Activated T-helper 1 cell treated with anti-CD3 and anti-CD28 coated beads, Interleukin-12 subunit alpha, Interleukin-12 subunit beta, Interleukin-2, Interleukin-4 antibody, amounts not matched to agents 30 ng/mL and 10 ng/mL and 1 ng/mL, durations not matched to agents 14 hours and 24 hours and 36 hours (primary cell): Measurements from ENCODE around the gene CDH22. TPM values are rescaled to one million over a fixed set of nuclear protein-coding genes. Genes with fewer than 3 reads are reported as not detected.

Source experiments
- DNase-seq: peaks from one replicate; pipeline ENCODE4 v3.0.0; 2021; ENCODE audit warnings: low spot score
- H3K27ac Mint-ChIP-seq: one replicate; pipeline ENCODE4 v1.8.0; 2021; ENCODE audit warnings: mild to moderate bottlenecking, mixed read lengths
- H3K27me3 Mint-ChIP-seq: one replicate; pipeline ENCODE4 v1.8.0; 2022; ENCODE audit warnings: mild to moderate bottlenecking, moderate library complexity, mixed read lengths; ENCODE audit not compliant: insufficient read depth
- H3K36me3 Mint-ChIP-seq: one replicate; pipeline ENCODE4 v1.8.0; 2021; ENCODE audit warnings: low read depth, mixed read lengths
- H3K4me1 Mint-ChIP-seq: one replicate; pipeline ENCODE4 v1.8.0; 2021; ENCODE audit warnings: low read depth, mixed read lengths
- H3K4me3 Mint-ChIP-seq: one replicate; pipeline ENCODE4 v1.8.0; 2021; ENCODE audit warnings: mild to moderate bottlenecking, moderate library complexity, mixed read lengths
- H3K9me3 Mint-ChIP-seq: one replicate; pipeline ENCODE4 v1.8.0; 2021; ENCODE audit warnings: mixed read lengths
- intact Hi-C: fragments of 100-400 bp; cut with micrococcal nuclease; formaldehyde crosslinking; loops from one replicate; pipeline ENCODE4 v1.15.1; 2024
- total RNA-seq: library from RNA; stranded (reverse); gene quantifications from 2 replicates; pipeline ENCODE4 v1.2.3, GENCODE V29; 2022

Gene CDH22
- total RNA-seq, 1 donor from 2014 or later = not detected

DNA sequence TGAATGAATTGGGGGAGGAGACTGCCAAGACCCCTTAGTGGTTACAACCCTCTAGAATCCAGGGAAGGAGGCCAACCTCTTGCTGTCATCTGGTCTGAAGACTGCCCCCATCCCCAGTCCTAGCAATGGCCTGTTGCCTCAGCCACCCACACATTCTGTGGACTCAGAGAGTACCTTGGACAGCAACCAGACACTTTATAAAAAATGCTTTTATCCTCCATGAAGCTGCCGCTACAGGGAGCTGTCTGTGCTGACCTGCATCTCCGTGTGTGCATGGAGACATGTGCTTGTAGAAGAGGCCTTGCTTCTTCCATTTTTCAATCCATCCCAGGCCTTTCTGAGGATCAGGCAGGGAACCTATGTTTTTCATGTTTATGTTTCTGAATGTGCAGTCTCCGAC lies 15.2 kb downstream of the CDH22 start:
- H3K27me3 Mint-ChIP-seq = peaks cover 12% of the 10 kb centered on the region
- no peak overlapping the region for H3K27ac Mint-ChIP-seq
- H3K4me1 Mint-ChIP-seq = no peaks in the 10 kb centered on the region
- DNase-seq = no peak
- H3K9me3 Mint-ChIP-seq = no peaks in the 10 kb centered on the region
- no peaks in the 10 kb centered on the region for H3K36me3 Mint-ChIP-seq
- no peak overlapping the region for H3K4me3 Mint-ChIP-seq
- intact Hi-C loops = no loop called here

DNA sequence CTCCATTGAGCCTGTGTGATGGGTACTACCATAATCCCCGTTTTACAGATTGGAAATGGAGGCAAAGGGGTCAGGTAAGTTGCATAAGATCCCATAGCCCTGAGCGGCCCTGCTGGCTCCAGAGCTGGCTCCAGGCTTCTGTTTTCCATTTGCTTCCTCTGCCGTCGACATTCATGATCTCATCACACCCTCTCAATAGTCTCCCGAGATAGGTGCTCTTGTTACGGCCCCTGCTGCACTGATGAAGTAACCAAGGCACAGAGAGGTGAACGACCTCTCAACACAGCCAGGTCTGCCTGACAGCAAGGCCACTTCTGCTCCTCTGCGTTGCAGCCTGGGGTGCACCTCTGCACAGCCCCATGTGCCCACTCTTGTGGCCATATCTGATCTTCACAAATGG lies 16.9 kb downstream of the CDH22 start:
- no peak overlapping the region for H3K27ac Mint-ChIP-seq
- no peaks in the 10 kb centered on the region for H3K4me1 Mint-ChIP-seq
- no peak for DNase-seq
- H3K9me3 Mint-ChIP-seq = no peaks in the 10 kb centered on the region
- intact Hi-C loops = no loop called here
- H3K36me3 Mint-ChIP-seq = no peaks in the 10 kb centered on the region
- H3K27me3 Mint-ChIP-seq = peaks cover 9% of the 10 kb centered on the region
- no peak overlapping the region for H3K4me3 Mint-ChIP-seq

DNA sequence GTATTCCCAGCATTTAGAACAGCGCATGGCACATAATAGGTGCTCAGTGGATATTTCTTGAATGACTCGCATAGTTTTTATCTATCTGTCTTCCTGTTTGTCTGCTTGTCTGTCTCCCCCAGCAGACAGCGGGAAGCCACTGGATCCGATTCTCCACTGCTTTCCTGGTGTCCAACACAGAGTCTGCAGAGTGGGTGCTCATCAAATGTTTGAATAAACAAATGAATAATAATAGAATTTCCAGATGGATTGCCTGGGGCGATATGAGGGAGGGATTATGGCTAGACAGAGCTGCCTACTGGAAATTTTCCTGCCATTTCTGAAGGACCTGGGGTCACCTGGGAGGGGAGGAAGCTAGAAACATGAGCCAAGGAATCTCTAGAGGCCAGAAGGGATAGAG lies 18.9 kb downstream of the CDH22 start:
- Mint-ChIP-seq H3K36me3 (no peaks in the 10 kb centered on the region), H3K27ac (no peak overlapping the region), H3K4me3 (no peak overlapping the region), H3K9me3 (no peaks in the 10 kb centered on the region), H3K4me1 (no peaks in the 10 kb centered on the region), H3K27me3 (peaks cover 6% of the 10 kb centered on the region)
- intact Hi-C loops = no loop called here
- no peak for DNase-seq

DNA sequence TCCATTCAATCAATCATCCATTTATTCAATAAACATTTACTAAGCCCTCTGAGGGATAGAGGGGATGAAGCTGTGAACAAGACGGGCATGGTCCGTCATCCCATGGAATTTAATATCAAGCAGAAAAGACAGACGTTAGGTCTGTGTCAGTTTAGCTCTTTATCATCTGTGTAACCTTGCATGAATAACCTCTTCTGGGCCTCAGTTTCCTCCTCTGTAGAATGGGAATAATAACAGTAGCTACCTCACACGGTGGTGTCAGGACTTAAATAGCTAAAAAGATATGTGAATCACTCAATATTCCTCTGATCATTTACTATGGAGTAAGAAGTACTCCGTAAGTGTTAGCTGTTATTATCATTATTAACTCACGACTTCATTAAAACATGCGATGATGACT lies 21.3 kb downstream of the CDH22 start:
- peaks cover 4% of the 10 kb centered on the region for H3K27me3 Mint-ChIP-seq

DNA sequence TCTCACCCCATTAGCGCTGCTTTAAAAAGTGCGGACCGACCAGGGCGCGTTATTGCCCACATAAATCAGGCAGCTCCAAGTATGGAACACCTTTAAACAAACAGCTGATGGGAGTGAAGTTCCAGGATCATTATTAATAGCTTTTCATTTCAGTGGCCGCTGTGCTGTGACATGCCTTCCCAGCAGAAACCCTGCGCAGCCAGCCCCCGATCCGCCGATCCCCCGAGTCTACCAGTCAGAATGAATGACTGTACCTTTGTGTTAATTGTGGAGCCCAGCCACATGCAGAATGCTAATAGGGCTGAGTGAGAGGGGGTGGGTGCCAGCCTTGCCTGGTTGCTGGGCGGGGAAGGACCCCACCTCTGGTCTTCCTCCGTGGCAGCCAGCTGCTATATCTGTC lies 21.9 kb downstream of the CDH22 start:
- Mint-ChIP-seq H3K36me3 (no peaks in the 10 kb centered on the region), H3K27me3 (peaks cover 2% of the 10 kb centered on the region), H3K27ac (no peak overlapping the region), H3K4me3 (no peak overlapping the region), H3K9me3 (no peaks in the 10 kb centered on the region), H3K4me1 (no peaks in the 10 kb centered on the region)
- intact Hi-C loops = no loop called here
- DNase-seq = no peak

More for the DNA sequence above, 21.3 kb downstream of the CDH22 start:
- no peak overlapping the region for H3K27ac Mint-ChIP-seq
- H3K9me3 Mint-ChIP-seq = no peaks in the 10 kb centered on the region
- no peaks in the 10 kb centered on the region for H3K4me1 Mint-ChIP-seq
- intact Hi-C loops = no loop called here
- H3K4me3 Mint-ChIP-seq = no peak overlapping the region
- no peak for DNase-seq
- no peaks in the 10 kb centered on the region for H3K36me3 Mint-ChIP-seq

DNA sequence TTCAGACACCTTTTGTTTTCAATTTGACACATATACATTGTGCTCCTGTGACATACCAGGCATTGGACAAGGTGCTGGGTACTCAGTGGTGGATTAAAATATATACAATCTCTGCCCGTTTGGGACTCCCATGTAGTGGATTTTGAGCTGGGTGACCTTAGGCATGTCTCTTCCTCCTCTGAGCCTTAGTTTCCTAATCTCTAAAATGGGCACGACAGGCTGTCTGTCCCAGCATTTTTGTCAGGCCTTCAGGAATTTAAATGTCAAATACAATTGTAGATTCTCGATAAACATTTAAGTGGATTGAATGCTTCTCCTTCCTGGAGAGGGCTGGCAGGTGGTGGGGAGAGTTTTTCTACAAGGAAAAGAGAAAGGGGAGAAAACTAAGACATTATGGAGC lies 22.6 kb downstream of the CDH22 start:
- H3K4me1 Mint-ChIP-seq = no peaks in the 10 kb centered on the region
- H3K36me3 Mint-ChIP-seq = no peaks in the 10 kb centered on the region
- intact Hi-C loops = no loop called here
- H3K4me3 Mint-ChIP-seq = no peak overlapping the region
- no peak overlapping the region for H3K27ac Mint-ChIP-seq
- H3K27me3 Mint-ChIP-seq = peaks cover 2% of the 10 kb centered on the region
- DNase-seq = no peak
- H3K9me3 Mint-ChIP-seq = no peaks in the 10 kb centered on the region

DNA sequence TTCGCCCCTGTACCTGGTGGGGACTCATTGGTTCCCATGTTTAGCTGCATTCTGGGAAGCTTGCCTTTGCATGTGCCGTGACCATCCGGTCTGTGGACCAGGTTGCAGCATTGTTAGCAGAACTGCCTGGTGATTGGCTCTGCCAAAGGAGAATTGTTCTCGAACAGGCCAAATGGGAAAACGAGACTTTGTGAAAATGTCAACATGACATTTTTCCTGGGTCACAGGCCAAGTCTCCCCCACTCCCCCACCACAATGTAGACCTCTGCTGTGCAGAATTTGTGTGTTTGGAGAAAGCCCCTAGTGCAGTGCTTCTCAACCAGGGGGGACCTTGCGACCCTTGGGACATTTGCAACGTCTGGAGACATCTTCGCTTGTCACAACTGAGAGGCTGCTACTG lies 23.2 kb downstream of the CDH22 start:
- Mint-ChIP-seq H3K9me3 (no peaks in the 10 kb centered on the region), H3K36me3 (no peaks in the 10 kb centered on the region), H3K4me3 (no peak overlapping the region), H3K27me3 (peaks cover 2% of the 10 kb centered on the region), H3K4me1 (no peaks in the 10 kb centered on the region), H3K27ac (no peak overlapping the region)
- intact Hi-C loops = no loop called here
- no peak for DNase-seq

DNA sequence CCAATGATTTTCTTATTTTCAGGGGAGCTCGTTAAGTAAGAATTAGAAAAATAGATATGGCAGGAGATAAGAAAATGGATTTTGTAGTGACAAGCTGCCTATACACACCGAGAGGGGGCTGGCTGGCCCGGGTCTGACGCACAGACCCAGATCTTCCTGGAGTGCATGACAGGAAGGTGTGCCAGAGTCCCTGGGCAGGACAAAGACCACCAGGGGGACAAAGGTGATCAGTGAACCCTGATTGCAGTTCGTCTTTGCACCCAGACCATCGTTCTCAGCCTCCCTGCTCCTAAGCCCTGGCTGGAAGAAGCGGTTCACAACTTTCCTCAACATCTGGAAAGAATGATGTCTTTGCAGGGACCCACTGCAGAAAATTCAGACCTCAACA lies 24.3 kb downstream of the CDH22 start:
- Mint-ChIP-seq H3K36me3 (no peaks in the 10 kb centered on the region), H3K27ac (no peak overlapping the region), H3K9me3 (no peaks in the 10 kb centered on the region), H3K27me3 (peaks cover 2% of the 10 kb centered on the region), H3K4me3 (no peak overlapping the region), H3K4me1 (no peaks in the 10 kb centered on the region)
- no peak for DNase-seq
- intact Hi-C loops = no loop called here

DNA sequence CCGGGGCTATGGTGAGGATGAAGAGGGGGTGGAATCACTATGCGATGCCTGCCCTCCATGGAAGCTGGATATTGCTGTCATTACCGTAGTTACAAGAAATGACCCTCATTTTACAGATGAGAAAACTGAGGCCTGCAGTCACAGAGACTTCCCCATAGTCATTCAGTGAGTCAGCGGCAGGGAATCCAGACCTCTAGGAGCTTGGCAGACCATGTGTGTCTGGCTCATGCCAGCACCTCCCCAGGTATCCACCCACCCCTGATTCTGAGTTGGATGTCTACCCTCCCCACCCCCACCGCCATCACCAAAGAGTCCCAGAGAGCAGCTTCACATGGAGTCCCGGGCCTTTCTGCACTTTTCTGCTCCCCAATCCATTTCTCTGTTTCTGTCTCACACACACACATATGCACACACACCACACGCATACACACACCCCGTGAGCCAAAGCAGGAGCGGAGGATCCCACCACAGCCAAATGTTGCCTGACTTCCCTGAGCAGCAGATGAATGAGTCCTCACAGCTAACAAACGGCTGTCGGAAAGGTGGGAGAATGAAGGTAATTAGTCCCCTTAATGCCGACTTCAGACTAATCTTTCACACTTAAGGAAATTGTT lies 24.8 kb downstream of the CDH22 start:
- no peak for DNase-seq

DNA sequence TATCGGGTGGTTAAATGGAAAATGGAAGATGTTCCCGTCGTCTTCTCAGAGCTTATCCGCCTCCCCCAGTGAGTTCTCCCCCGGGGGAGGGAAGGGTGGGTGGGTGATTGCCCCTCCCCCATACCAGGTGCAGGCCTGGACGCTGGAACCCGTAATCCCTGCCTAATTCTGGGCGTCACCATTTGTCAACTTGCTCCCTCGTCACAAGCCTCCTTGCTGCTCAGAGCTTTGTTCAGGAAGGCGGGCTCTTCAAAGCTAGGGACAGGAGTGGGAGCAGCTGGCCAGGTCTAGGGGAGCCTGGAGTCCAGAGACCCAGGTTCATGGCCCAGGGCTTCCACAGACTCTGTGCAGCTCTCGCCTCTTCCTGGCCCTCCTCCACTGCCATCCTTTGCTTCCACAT lies 25.6 kb downstream of the CDH22 start:
- Mint-ChIP-seq H3K9me3 (no peaks in the 10 kb centered on the region), H3K36me3 (no peaks in the 10 kb centered on the region), H3K4me1 (no peaks in the 10 kb centered on the region), H3K27me3 (peaks cover 3% of the 10 kb centered on the region), H3K27ac (no peak overlapping the region), H3K4me3 (no peak overlapping the region)
- DNase-seq = no peak
- intact Hi-C loops = no loop called here

More for the DNA sequence above, 24.8 kb downstream of the CDH22 start:
- Mint-ChIP-seq H3K9me3 (no peaks in the 10 kb centered on the region), H3K4me3 (no peak overlapping the region), H3K4me1 (no peaks in the 10 kb centered on the region), H3K27me3 (peaks cover 2% of the 10 kb centered on the region), H3K27ac (no peak overlapping the region), H3K36me3 (no peaks in the 10 kb centered on the region)
- intact Hi-C loops = no loop called here

DNA sequence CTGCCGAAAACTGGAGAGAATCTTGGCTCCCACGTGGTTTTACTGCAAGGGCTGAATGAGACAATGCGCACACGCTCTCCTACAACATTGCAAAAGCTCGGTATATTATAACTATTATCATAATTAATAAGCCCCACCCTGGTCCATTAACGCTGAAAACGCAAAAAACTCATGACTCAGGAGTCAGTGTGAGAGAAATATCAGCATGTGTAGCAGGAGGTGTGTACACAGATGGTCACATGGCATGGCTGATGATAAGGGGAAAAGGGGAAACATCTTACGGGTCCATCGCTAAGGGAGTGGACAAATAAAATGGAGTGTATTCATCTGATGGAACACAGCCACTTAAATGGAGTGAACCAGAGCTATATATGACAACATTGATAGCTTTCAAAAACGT lies 29.2 kb downstream of the CDH22 start:
- no peaks in the 10 kb centered on the region for H3K4me1 Mint-ChIP-seq
- no peaks in the 10 kb centered on the region for H3K9me3 Mint-ChIP-seq
- H3K27me3 Mint-ChIP-seq = peaks cover 14% of the 10 kb centered on the region
- no peak overlapping the region for H3K27ac Mint-ChIP-seq
- H3K4me3 Mint-ChIP-seq = no peak overlapping the region
- no peaks in the 10 kb centered on the region for H3K36me3 Mint-ChIP-seq
- no peak for DNase-seq
- intact Hi-C loops = no loop called here

DNA sequence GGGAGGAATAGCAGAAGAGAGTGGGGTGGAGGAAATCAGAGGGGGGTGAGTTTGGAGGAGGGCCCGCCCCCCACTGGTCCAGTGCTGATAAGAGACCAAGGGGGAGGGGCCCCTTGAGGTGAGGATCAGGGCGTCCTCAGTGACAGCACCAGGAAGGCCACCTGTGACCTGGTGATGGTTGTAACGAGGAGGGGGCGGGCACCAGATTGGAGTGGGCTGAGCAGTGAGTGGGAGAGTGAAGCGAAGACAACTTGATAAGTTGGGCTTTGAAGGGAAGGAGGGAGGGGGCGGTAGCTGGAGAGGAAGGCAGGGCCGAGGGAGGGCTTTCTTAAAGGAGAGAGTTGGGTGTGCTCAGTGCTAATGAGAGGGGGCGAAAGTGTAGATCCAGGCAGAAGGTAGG lies 30.7 kb downstream of the CDH22 start:
- no peaks in the 10 kb centered on the region for H3K36me3 Mint-ChIP-seq
- intact Hi-C loops = no loop called here
- no peak for DNase-seq

DNA sequence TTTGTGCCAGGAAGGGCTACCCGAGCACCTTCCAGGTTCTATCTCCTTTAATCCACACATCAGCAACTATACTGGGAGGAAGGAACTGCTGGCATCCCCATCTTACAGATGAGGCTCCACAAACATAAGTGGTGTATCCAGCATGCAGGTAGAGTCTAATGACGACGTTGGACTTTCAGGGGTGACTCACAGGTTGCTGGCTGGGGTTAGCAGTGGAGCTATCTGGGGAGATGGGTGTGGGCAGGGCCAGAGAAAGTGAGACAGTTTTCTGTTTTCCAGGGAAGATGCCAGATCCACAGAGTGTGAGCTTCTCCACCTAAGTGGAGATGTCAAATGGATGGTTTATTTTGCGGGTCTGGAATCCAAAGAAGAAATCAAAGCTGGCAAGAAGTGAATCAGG lies 31.8 kb downstream of the CDH22 start:
- intact Hi-C loops = no loop called here
- no peak for DNase-seq
- Mint-ChIP-seq H3K27ac (no peak overlapping the region), H3K27me3 (peaks cover 16% of the 10 kb centered on the region), H3K4me3 (no peak overlapping the region), H3K4me1 (no peaks in the 10 kb centered on the region), H3K36me3 (no peaks in the 10 kb centered on the region), H3K9me3 (no peaks in the 10 kb centered on the region)

More for the DNA sequence above, 30.7 kb downstream of the CDH22 start:
- Mint-ChIP-seq H3K4me3 (no peak overlapping the region), H3K4me1 (no peaks in the 10 kb centered on the region), H3K9me3 (no peaks in the 10 kb centered on the region), H3K27me3 (peaks cover 16% of the 10 kb centered on the region), H3K27ac (no peak overlapping the region)

DNA sequence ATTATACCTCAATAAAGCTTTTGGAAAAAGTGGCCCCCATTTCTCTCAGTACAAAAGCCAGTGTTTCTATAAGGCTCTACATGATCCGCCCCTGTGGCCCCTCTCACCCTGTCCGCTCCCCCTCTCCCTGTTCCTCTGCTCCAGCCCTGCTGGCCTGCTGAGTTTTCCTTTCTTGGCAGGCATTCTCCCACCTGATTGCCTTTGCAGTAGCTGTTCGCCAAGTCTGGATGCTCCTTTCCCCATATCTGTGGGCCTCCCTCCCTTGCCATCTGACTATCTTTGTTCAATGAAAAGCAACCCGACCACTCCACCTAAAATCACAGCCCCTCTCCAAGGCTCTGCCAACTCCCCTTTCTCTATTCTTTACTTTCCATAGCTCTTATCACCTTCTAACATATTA lies 33.2 kb downstream of the CDH22 start:
- H3K4me3 Mint-ChIP-seq = no peak overlapping the region
- no peak overlapping the region for H3K27ac Mint-ChIP-seq
- intact Hi-C loops = no loop called here
- no peaks in the 10 kb centered on the region for H3K9me3 Mint-ChIP-seq
- no peak for DNase-seq
- H3K4me1 Mint-ChIP-seq = no peaks in the 10 kb centered on the region
- H3K27me3 Mint-ChIP-seq = peaks cover 16% of the 10 kb centered on the region
- no peaks in the 10 kb centered on the region for H3K36me3 Mint-ChIP-seq
